GM23338 (cell line): ENCODE data around the gene PSD. TPM values are rescaled to one million over a fixed set of nuclear protein-coding genes. Genes with fewer than 3 reads are reported as not detected.

Source experiments
- ATAC-seq: fragments of 200-7000 bp; cut with Tn5 transposase; 3 replicates; pipeline ENCODE4 v1.9.1; 2020
- DNase-seq: peaks from one replicate; pipeline ENCODE4 v3.0.0-alpha.2; 2015; ENCODE audit warnings: low spot score
- H2AFZ ChIP-seq: fragments of 200-600 bp; sonication (generic); 2 replicates; pipeline ENCODE4 v1.8.0; 2016; ENCODE audit warnings: antibody characterized with exemption, mild to moderate bottlenecking, moderate library complexity
- H3F3A ChIP-seq: fragments of 200-600 bp; sonication (generic); replicated peaks from 2 replicates; pipeline ENCODE4 v1.8.0; 2017; ENCODE audit warnings: antibody characterized with exemption, mixed run types, low read depth
- H3K27ac ChIP-seq: fragments of 200-600 bp; sonication (generic); 2 replicates; pipeline ENCODE4 v1.6.1; 2016; ENCODE audit warnings: low read depth
- H3K27me3 ChIP-seq: fragments of 200-600 bp; sonication (generic); 2 replicates; pipeline ENCODE4 v1.8.0; 2016; ENCODE audit warnings: mild to moderate bottlenecking, mixed run types, moderate library complexity; ENCODE audit not compliant: insufficient read depth
- H3K36me3 ChIP-seq: fragments of 200-600 bp; sonication (generic); 2 replicates; pipeline ENCODE4 v1.8.0; 2016; ENCODE audit warnings: mild to moderate bottlenecking; ENCODE audit not compliant: insufficient read depth
- H3K4me1 ChIP-seq: fragments of 200-600 bp; sonication (generic); 2 replicates; pipeline ENCODE4 v1.8.0; 2016; ENCODE audit warnings: mild to moderate bottlenecking, moderate library complexity; ENCODE audit not compliant: insufficient read depth
- H3K4me2 ChIP-seq: fragments of 200-600 bp; sonication (generic); 2 replicates; pipeline ENCODE4 v1.7.1; 2017; ENCODE audit warnings: mixed run types
- H3K4me3 ChIP-seq: fragments of 200-600 bp; sonication (generic); 2 replicates; pipeline ENCODE4 v1.6.1; 2016; ENCODE audit warnings: mixed run types
- H3K79me2 ChIP-seq: fragments of 200-600 bp; sonication (generic); replicated peaks from 2 replicates; pipeline ENCODE4 v1.8.0; 2017; ENCODE audit warnings: mild to moderate bottlenecking; ENCODE audit not compliant: insufficient read depth
- H3K9me2 ChIP-seq: fragments of 200-600 bp; sonication (generic); 2 replicates; pipeline ENCODE4 v1.8.0; 2017; ENCODE audit not compliant: insufficient read depth
- H4K20me1 ChIP-seq: fragments of 200-600 bp; sonication (generic); replicated peaks from 2 replicates; pipeline ENCODE4 v1.8.0; 2017; ENCODE audit warnings: mild to moderate bottlenecking; ENCODE audit not compliant: insufficient read depth
- H3K27ac Mint-ChIP-seq: 2 replicates; pipeline ENCODE4 v1.8.0; 2020; ENCODE audit warnings: inconsistent platforms, mild to moderate bottlenecking, moderate library complexity, mixed read lengths
- H3K27me3 Mint-ChIP-seq: 3 replicates; pipeline ENCODE4 v1.8.0; 2022; ENCODE audit warnings: low read depth, mild to moderate bottlenecking, moderate library complexity, mixed read lengths, inconsistent platforms; ENCODE audit not compliant: insufficient read depth, poor library complexity
- H3K36me3 Mint-ChIP-seq: 3 replicates; pipeline ENCODE4 v1.8.0; 2021; ENCODE audit warnings: low read depth, mild to moderate bottlenecking, inconsistent platforms, moderate library complexity, mixed read lengths
- H3K4me1 Mint-ChIP-seq: 3 replicates; pipeline ENCODE4 v1.8.0; 2020; ENCODE audit warnings: mild to moderate bottlenecking, inconsistent platforms, mixed read lengths
- H3K4me3 Mint-ChIP-seq: 3 replicates; pipeline ENCODE4 v1.8.0; 2021; ENCODE audit warnings: moderate library complexity, mild to moderate bottlenecking, inconsistent platforms, mixed read lengths
- H3K9me3 Mint-ChIP-seq: 3 replicates; pipeline ENCODE4 v1.8.0; 2020; ENCODE audit warnings: moderate library complexity, mild to moderate bottlenecking, inconsistent platforms, mixed read lengths
- CREB1 ChIP-seq: fragments of 250-450 bp; sonication (Bioruptor Pico); IDR thresholded peaks from 2 replicates; pipeline ENCODE4 v1.5.0; 2020; ENCODE audit warnings: low read depth, mild to moderate bottlenecking, moderate library complexity
- CTCF ChIP-seq, 2 experiments: fragments of 200-600 bp in 1 of 2; sonication (generic) in 1 of 2; conservative IDR thresholded peaks; 2 replicates each; pipeline versions ENCODE4 v1.5.1 to v1.6.1; 2016 to 2017; ENCODE audit warnings: antibody characterized with exemption in 2 of 2, low read depth in 2 of 2, mild to moderate bottlenecking in 2 of 2, moderate library complexity in 1 of 2
- ETS1 ChIP-seq: IDR thresholded peaks from 2 replicates; pipeline ENCODE4 v1.6.1; 2016; ENCODE audit warnings: antibody characterized with exemption
- EZH2 ChIP-seq: fragments of 200-600 bp; sonication (generic); IDR thresholded peaks from one replicate; pipeline ENCODE4 v1.8.0; 2017; ENCODE audit warnings: antibody characterized with exemption, mild to moderate bottlenecking, low read depth; ENCODE audit not compliant: unreplicated experiment
- EZH2phosphoT487 ChIP-seq: fragments of 200-600 bp; sonication (generic); IDR thresholded peaks from one replicate; pipeline ENCODE4 v1.8.1; 2018; ENCODE audit warnings: antibody characterized with exemption; ENCODE audit not compliant: unreplicated experiment
- JUNB ChIP-seq: IDR thresholded peaks from one replicate; pipeline ENCODE4 v1.6.1; 2016; ENCODE audit warnings: antibody characterized with exemption; ENCODE audit not compliant: unreplicated experiment
- NANOG ChIP-seq: IDR thresholded peaks from 2 replicates; pipeline ENCODE4 v1.6.1; 2016; ENCODE audit warnings: antibody characterized with exemption, borderline replicate concordance
- POLR2AphosphoS5 ChIP-seq: IDR thresholded peaks from 2 replicates; pipeline ENCODE4 v1.6.1; 2016; ENCODE audit warnings: antibody characterized with exemption, low read depth
- REST ChIP-seq: IDR thresholded peaks from one replicate; pipeline ENCODE4 v1.6.1; 2018; ENCODE audit warnings: antibody characterized with exemption; ENCODE audit not compliant: unreplicated experiment
- STAT1 ChIP-seq: IDR thresholded peaks from one replicate; pipeline ENCODE4 v1.6.1; 2016; ENCODE audit warnings: antibody characterized with exemption; ENCODE audit not compliant: unreplicated experiment
- ZNF114 ChIP-seq: fragments of 250-450 bp; sonication (Bioruptor Pico); IDR thresholded peaks from 2 replicates; pipeline ENCODE4 v1.5.0; 2020; ENCODE audit warnings: mild to moderate bottlenecking, moderate library complexity
- ZNF331 ChIP-seq: fragments of 250-450 bp; sonication (Bioruptor Pico); IDR thresholded peaks from 2 replicates; pipeline ENCODE4 v1.5.0; 2020; ENCODE audit warnings: low read depth, mild to moderate bottlenecking, moderate library complexity
- ZNF462 ChIP-seq: fragments of 250-450 bp; sonication (Bioruptor Pico); IDR thresholded peaks from 2 replicates; pipeline ENCODE4 v1.5.0; 2020; ENCODE audit warnings: mild to moderate bottlenecking, moderate library complexity
- polyA plus RNA-seq: library from polyadenylated mRNA; unstranded; fragments of >200 nt; fragmentation: Nextera tagmentation; extraction: Ambion mirVana; gene quantifications from 2 replicates; pipeline ENCODE4 v1.2.1, GENCODE V29; 2016
- total RNA-seq: library from RNA; depleted of rRNA; stranded (reverse); fragments of >200 nt; shearing (Covaris generic); gene quantifications from 2 replicates; pipeline ENCODE4 v1.2.3, GENCODE V29; 2014

Gene PSD
- total and polyA plus RNA-seq, 2 experiments from 2014 or later: 1.9 to 6.8 TPM

- no peaks in the 10 kb centered on the region for H3K9me2 ChIP-seq
- DNase-seq (no peak), ATAC-seq (no peak)
- no peak overlapping the region for H3K27ac ChIP-seq
- no peak overlapping the region for H3K4me3 Mint-ChIP-seq
- no peaks in the 10 kb centered on the region for H3K79me2 ChIP-seq
- H3K27ac Mint-ChIP-seq: no peak overlapping the region; the same call in 1 of the 2 replicates
- H3K4me2 ChIP-seq: no peak overlapping the region
- 0 out of 2 replicates have a peak, but pooled peaks cover 6% of the 10 kb centered on the region for H3K27me3 ChIP-seq
- H3F3A ChIP-seq: peaks cover 11% of the 10 kb centered on the region
- no peaks in the 10 kb centered on the region; the same call in 2 of the 3 replicates for H3K9me3 Mint-ChIP-seq
- H3K4me3 ChIP-seq: no peak overlapping the region
- H3K4me1 ChIP-seq: peaks cover 9% of the 10 kb centered on the region
- no peak for TF ChIP-seq STAT1
- no peak for TF ChIP-seq POLR2AphosphoS5
- no peak for TF ChIP-seq ZNF462 (CRISPR knock-in tag)
- TF ChIP-seq EZH2phosphoT487: no peak
- no peak for TF ChIP-seq ETS1
- no peak for TF ChIP-seq JUNB
- TF ChIP-seq NANOG: no peak
- TF ChIP-seq CREB1 (CRISPR knock-in tag): no peak
- no peak for TF ChIP-seq REST
- TF ChIP-seq ZNF331: no peak
- TF ChIP-seq CTCF (conservative IDR thresholded peaks at IDR 0.05; ENCODE audit: low read depth in 2 of 2): no peak
- no peak for TF ChIP-seq EZH2
- no peak for TF ChIP-seq ZNF114 (CRISPR knock-in tag)
- H4K20me1 ChIP-seq: no peaks in the 10 kb centered on the region; the same call in none of the 2 replicates
- peaks cover 4% of the 10 kb centered on the region; the same call in 2 of the 3 replicates for H3K4me1 Mint-ChIP-seq
- peaks cover 17% of the 10 kb centered on the region for H3K27me3 Mint-ChIP-seq
- no peak overlapping the region for H2AFZ ChIP-seq
- no peaks in the 10 kb centered on the region; the same call in 1 of the 2 replicates for H3K36me3 ChIP-seq
- peaks cover 16% of the 10 kb centered on the region; the same call in 2 of the 3 replicates for H3K36me3 Mint-ChIP-seq
These were observed 6.9 kb upstream of the PSD start for GRCh38 chr10:102425444-102425843.
